RWPE1 (cell line): ENCODE data around the gene IFIT3.

Source experiments
- CTCF ChIA-PET: fragments of 350-600 bp; sonication (Branson Sonifier 250); formaldehyde crosslinking; extraction: SDS; loops from one replicate; lab custom pipeline; 2021; lab: Yijun Ruan, JAX
- POLR2A ChIA-PET: fragments of 400-600 bp; formaldehyde crosslinking; extraction: SDS; loops from one replicate; lab custom pipeline; 2020; ENCODE audit warnings: antibody characterized with exemption; ENCODE audit not compliant: low non-redundant PET; lab: Yijun Ruan, JAX
- DNase-seq: peaks from one replicate; pipeline ENCODE4 v3.0.0; 2012; ENCODE audit warnings: low spot score
- H3K27ac ChIP-seq: fragments of 450-650 bp; 2 replicates; pipeline ENCODE4 v1.5.1; 2017
- CTCF ChIP-seq: fragments of 450-650 bp; conservative IDR thresholded peaks from 2 replicates; pipeline ENCODE4 v1.5.1; 2017; ENCODE audit warnings: low read depth, mild to moderate bottlenecking

The IFIT3 gene

GRCh38 chr10:89362929-89363328, 35.1 kb downstream of the IFIT3 start:
- no peak overlapping the region for H3K27ac ChIP-seq
- ChIA-PET POLR2A (no interaction called here), CTCF (no interaction called here)
- DNase-seq: no peak
- no peak for TF ChIP-seq CTCF

- ChIA-PET CTCF (interaction anchor here (0.5 to 0.8 kb wide), 3 partner anchors 102 to 870 kb away, joined by 3 read pairs; no protein-coding TSS in a partner anchor), POLR2A (no interaction called here)
- no peak for TF ChIP-seq CTCF
- no peak overlapping the region for H3K27ac ChIP-seq
- DNase-seq: no peak
These were observed 36.1 kb downstream of the IFIT3 start for GRCh38 chr10:89363729-89364442.

- no peak overlapping the region for H3K27ac ChIP-seq
- DNase-seq: no peak
- no peak for TF ChIP-seq CTCF
- ChIA-PET CTCF (interaction anchor here (0.6 kb wide), 1 partner anchor 76 kb away, joined by 4 read pairs; no protein-coding TSS in a partner anchor), POLR2A (no interaction called here)
These were observed 36.7 kb downstream of the IFIT3 start for GRCh38 chr10:89364531-89364930.

GRCh38 chr10:89367529-89367928, 39.7 kb downstream of the IFIT3 start:
- no peak for TF ChIP-seq CTCF
- no peak for DNase-seq
- H3K27ac ChIP-seq: no peak overlapping the region
- ChIA-PET CTCF (interaction anchor here (0.7 to 1.2 kb wide), 3 partner anchors 20 to 346 kb away, joined by 3 to 8 read pairs (median 4); no protein-coding TSS in a partner anchor), POLR2A (no interaction called here)

GRCh38 chr10:89368129-89368528, 40.3 kb downstream of the IFIT3 start:
- POLR2A ChIA-PET: no interaction called here
- no peak for DNase-seq
- no peak for TF ChIP-seq CTCF
- no peak overlapping the region for H3K27ac ChIP-seq
- CTCF ChIA-PET: interaction anchor here (0.7 to 1.3 kb wide), 5 partner anchors 10 to 346 kb away, joined by 3 to 8 read pairs (median 3); no protein-coding TSS in a partner anchor

GRCh38 chr10:89369156-89370105, 41.6 kb downstream of the IFIT3 start:
- no peak overlapping the region for H3K27ac ChIP-seq
- ChIA-PET POLR2A (no interaction called here), CTCF (interaction anchor here (0.6 to 1.5 kb wide), 16 partner anchors 10 to 916 kb away, joined by 3 to 11 read pairs (median 3); partner anchors contain the start of genes IFIT3 and LIPA)
- DNase-seq: peak; percentile 49
- TF ChIP-seq CTCF: peak; percentile 43; the same call in 1 of the 2 replicates
